ENCODE data around the gene KRTAP12-4.

KRTAP12-4 gene

DNA sequence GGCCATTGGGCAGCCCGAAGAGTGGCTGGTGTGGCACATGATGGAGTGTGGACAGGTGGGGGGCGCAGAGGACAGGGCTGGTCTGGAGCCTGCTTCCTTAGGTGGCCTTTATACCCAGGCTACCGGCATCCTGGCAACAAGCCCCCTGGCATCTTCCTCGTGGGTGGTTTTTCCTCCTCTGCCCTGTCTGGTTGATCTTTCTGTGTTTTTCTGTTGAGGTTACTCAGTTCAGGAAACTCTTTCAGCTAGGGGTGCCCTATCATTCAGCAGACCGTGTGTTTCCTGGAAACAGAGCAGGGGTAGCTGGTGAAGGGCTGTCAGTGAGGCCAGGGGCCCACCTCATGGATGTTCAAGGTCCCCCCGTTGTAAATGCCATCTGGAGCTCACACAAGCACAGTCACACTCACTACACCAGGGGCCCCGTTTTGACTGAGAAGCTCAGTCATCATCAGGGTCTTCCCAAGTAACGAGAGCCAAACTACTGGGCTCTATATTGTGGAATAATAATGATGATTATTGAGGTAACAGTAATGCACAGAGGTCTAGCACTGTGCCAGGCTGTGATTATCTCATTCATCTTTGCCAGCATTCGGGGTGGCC is at the start of gene KRTAP12-4:
TSS of gene KRTAP12-4 (minus strand) at position 84 of the 600 bp plus-strand sequence. CDS start at position 39, 45 bp downstream.
- H3K4me3 ChIP-seq (ENCODE audit: control insufficient read depth, low read depth, low read length), result no peak within 1 kb of the TSS
- DNase-seq (ENCODE audit: low read depth), result no peak
- TF ChIP-seq, protein P1, sequence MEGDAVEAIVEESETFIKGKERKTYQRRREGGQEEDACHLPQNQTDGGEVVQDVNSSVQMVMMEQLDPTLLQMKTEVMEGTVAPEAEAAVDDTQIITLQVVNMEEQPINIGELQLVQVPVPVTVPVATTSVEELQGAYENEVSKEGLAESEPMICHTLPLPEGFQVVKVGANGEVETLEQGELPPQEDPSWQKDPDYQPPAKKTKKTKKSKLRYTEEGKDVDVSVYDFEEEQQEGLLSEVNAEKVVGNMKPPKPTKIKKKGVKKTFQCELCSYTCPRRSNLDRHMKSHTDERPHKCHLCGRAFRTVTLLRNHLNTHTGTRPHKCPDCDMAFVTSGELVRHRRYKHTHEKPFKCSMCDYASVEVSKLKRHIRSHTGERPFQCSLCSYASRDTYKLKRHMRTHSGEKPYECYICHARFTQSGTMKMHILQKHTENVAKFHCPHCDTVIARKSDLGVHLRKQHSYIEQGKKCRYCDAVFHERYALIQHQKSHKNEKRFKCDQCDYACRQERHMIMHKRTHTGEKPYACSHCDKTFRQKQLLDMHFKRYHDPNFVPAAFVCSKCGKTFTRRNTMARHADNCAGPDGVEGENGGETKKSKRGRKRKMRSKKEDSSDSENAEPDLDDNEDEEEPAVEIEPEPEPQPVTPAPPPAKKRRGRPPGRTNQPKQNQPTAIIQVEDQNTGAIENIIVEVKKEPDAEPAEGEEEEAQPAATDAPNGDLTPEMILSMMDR (IDR thresholded peaks at IDR 0.05; ENCODE audit: control insufficient read depth, insufficient read depth, low read depth, low read length, missing control alignments), result no peak

GRCh38 chr21:44703731-44704635 is 49.5 kb upstream of the KRTAP12-4 start:
- DNase-seq (ENCODE audit: low read depth), result no peak
- no peak overlapping the region for H3K4me3 ChIP-seq (ENCODE audit: control insufficient read depth, low read depth, low read length)
- TF ChIP-seq, protein P1 (IDR thresholded peaks at IDR 0.05; ENCODE audit: control insufficient read depth, insufficient read depth, low read depth, low read length, missing control alignments), result no peak

GRCh38 chr21:44702973-44703730 is 48.7 kb upstream of the KRTAP12-4 start:
- no peak overlapping the region for H3K4me3 ChIP-seq (ENCODE audit: control insufficient read depth, low read depth, low read length)
- no peak for DNase-seq (ENCODE audit: low read depth)
- TF ChIP-seq, protein P1 (IDR thresholded peaks at IDR 0.05; ENCODE audit: control insufficient read depth, insufficient read depth, low read depth, low read length, missing control alignments), result no peak

DNA sequence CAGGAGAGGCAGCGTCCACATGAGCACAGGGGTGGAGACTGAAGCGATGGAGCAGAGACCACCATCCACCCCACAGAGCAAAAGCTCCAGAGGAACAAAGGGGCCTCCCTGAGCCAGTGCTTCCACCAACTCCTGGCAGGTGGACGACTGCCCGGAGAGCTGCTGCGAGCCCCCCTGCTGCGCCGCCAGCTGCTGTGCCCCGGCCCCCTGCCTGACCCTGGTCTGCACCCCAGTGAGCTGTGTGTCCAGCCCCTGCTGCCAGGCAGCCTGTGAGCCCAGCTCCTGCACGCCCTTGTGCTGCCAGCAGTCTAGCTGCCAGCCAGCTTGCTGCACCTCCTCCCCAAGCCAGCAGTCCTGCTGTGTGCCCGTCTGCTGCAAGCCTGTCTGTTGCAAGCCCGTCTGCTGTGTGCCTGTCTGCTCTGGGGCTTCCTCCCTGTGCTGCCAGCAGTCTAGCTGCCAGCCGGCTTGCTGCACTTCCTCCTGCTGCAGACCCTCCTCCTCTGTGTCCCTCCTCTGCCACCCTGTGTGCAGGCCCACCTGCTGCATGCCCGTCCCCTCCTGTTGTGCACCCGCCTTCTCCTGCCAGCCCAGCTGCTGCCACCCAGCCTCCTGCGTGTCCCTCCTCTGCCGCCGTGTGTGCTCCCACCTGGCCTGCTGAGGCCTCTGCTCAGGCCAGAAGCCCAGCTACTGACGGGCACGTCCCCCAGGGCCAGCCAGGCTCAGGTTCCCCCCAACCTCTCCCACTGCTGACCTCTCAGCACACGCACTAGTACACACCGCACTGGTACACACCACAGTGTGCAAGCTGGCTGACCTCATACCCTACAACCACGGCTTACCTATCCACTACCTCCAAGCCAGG is 47.9 kb upstream of the KRTAP12-4 start:
- TF ChIP-seq, protein P1 (IDR thresholded peaks at IDR 0.05; ENCODE audit: control insufficient read depth, insufficient read depth, low read depth, low read length, missing control alignments), result no peak
- H3K4me3 ChIP-seq (ENCODE audit: control insufficient read depth, low read depth, low read length), result no peak overlapping the region
- no peak for DNase-seq (ENCODE audit: low read depth)

DNA sequence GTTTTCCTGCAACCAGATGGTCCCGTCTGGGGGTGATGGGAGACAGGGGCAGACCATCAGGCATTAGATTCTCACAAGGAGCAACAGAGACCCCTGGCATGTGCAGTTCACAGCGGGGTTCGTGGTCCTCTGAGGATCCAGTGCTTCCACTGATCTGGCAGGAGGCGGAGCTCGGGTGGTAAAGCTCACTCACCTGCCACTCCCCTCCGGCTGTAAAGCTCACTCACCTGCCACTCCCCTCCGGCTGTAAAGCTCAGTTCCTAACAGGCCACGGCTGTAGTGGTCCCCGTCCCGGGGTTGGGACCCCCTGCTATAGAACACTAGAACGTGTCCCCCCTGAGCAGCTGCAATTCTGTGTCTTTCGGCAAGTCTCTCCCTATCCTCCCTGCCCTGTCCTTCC is 47.1 kb upstream of the KRTAP12-4 start:
- DNase-seq (ENCODE audit: low read depth), result no peak
- no peak overlapping the region for H3K4me3 ChIP-seq (ENCODE audit: control insufficient read depth, low read depth, low read length)
- TF ChIP-seq, protein P1 (IDR thresholded peaks at IDR 0.05; ENCODE audit: control insufficient read depth, insufficient read depth, low read depth, low read length, missing control alignments), result no peak

DNA sequence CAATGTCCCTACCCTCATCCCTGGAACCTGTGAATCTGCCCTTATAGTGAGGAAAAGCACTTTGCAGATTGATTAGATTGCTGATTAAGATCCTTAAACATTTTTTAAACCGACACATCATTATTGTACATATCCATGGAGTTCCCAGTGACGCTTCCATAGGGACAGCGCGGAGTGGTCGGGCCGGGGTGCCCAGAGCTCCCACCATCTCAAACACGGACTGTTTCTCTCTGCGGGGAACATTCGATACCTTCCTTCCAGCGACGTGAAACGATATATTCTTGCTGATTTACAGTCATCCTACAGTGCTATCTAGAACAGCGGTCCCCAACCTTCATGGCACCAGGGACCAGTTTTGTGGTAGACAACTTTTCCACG is 46.6 kb upstream of the KRTAP12-4 start:
- TF ChIP-seq, protein P1 (IDR thresholded peaks at IDR 0.05; ENCODE audit: control insufficient read depth, insufficient read depth, low read depth, low read length, missing control alignments), result no peak
- DNase-seq (ENCODE audit: low read depth), result no peak
- no peak overlapping the region for H3K4me3 ChIP-seq (ENCODE audit: control insufficient read depth, low read depth, low read length)
